ENCODE measurements around the gene KRT72. TPM values are rescaled to one million over a fixed set of nuclear protein-coding genes. Genes with fewer than 3 reads are reported as not detected.
A peak's percentile ranks its signal among the peaks of the same experiment; 100 is the strongest.

The KRT72 gene
- total RNA-seq, 1 donor from 2014 or later, result not detected

GRCh38 chr12:52630599-52631200 lies 29.4 kb upstream of the KRT72 start:
- no peak for DNase-seq (ENCODE audit: low read depth)

DNA sequence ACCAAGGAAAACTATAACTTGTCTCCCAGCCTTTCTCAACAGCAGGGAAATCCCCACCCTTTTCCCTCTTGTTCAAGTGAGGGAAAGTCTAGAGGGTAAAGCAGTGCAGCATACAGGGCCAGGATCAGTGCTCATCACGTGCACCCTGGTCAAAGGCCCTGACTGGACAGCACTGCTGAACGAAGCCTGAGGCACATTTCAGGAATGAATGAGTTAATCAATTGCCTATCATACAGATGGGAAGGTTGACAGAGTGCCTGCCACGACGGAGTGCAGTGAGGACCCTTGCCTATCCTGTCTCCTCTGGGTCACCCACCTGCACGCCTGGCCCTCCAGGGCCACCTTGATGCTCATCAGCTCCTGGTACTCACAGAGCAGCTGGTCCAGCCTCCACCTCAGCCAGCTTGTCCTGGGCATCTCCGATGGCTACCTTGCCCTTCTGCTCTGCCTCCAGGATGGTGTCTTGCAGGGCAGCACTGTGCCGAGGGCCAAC lies 28.8 kb upstream of the KRT72 start:
- no peak for DNase-seq (ENCODE audit: low read depth)

DNA sequence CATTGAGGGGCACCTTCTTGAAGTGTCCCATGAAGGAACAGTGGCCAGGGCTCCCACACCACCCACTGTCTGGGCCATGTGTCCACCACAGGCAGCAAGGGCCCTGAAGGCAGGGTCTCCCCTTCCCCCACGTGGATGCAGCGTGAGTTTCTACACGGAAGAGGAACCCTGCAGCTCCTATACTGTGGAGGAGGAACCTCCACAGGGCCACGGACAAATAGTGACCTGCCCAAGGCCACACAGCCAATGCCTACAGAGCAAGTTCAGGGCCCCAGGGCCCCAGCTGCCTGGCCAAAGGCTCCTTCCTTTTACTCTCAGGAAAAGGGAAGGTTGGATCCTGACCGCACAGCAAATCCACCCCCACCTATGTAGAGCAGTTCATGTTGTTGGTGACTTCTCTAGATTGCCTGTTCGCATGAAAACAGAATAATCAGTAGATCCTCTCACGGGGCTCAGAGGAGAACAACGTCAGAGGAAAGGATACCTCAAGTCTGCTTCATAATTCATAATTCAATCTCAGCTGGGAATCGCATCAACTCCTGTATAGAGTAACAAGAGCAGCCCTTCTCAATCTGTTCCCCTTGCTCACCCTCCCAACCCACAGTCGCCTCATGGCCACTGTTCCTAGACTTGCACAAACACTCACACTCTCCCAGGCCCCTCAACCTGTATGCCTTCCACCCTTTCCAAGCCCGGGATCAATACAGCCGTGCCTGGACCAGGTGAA lies 28.2 kb upstream of the KRT72 start:
- DNase-seq (ENCODE audit: low read depth), result no peak

DNA sequence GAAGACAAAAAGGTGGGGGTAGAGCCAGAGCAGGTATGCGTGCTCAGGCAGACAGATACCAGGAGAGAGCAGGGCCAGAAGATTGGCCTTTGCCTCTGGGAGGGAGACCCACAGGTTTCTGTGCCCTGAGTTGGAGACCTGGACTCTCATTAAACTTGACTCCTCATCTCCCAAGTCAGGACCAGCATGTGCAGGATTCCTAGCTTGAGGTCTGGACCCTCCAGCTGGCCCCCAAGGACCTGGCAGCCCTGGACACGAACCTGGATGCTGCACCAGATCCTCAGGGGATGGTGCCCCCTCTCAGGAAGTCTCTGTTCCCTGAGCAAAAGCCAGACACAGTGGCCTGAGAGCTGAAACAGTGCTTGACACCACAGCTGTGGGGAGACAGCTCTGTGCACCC lies 27.6 kb upstream of the KRT72 start:
- no peak for DNase-seq (ENCODE audit: low read depth)

DNA sequence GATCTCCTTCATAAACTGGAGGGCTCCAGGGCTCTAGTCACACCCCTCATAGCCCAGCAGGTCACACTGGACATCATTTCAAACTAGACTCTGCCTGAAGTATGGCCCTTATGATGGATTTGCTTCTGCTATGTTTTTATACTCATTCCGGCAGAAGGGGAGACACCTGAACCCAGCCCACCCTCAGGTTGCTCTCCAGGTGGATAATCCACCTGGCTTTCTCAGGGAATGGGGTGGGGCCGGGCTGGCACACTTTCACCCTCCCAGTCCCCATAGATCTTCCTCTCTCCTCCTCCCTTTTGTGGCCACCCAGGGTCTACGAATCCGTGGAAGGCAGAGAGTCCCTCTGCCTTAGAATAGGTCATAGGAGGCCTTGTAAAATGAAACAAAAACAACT lies 26.8 kb upstream of the KRT72 start:
- DNase-seq (ENCODE audit: low read depth), result no peak

DNA sequence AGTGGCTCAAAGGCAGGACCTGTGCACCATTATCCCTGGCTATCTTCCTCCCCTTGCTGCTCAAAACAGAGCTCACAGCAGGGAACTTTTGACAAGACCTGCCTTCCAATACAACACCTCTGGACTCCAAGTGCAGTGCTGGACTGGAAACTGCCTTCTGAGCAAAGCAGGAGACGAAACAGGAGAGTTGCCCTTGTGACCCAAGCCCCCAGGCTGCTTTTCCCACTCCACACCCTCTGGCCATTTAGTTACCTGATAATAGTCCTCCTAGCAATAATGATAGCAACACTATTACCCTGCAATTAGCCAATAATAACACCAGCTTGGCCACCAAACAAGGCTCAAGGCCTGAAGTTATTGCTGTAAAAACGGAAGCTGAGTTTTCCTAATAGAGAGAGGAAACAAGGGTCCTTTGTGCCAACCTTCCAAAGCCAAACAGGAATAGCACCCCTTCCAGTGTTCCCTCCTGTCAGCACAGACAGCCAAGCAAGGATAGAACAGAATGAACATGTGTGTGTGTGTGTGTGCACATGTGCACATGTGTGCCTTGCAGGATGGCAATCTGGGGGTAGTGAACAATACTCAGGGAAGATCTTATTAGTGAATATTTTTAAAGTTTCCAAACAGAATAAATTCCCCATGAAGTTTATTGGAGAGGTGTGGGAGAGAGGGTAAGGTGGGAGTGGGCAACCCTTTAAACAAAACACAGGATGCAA lies 26.3 kb upstream of the KRT72 start:
- no peak for DNase-seq (ENCODE audit: low read depth)

- peak; percentile 9 for DNase-seq (ENCODE audit: low read depth)
These were observed 21.1 kb upstream of the KRT72 start for GRCh38 chr12:52622349-52622748.

DNA sequence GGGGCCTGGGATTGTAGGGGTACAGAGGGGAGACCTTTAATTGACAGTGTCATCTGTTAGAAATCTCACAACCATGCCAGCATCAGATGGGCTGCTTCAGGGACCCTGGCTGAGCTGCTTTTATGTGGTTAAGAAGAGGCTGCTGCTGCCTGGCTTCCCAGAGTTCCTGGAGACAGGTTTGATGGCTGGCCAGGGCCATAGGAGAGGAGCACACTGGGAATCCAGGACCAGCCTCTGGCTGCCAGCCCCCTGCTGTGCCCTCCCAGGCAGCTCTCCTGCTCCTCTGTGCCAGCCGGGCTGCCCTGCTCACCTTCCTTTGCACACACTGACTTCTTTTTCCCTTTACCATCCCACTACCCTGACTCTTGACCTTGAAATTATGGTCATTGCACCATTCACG lies 17.6 kb upstream of the KRT72 start:
- no peak for DNase-seq (ENCODE audit: low read depth)

DNA sequence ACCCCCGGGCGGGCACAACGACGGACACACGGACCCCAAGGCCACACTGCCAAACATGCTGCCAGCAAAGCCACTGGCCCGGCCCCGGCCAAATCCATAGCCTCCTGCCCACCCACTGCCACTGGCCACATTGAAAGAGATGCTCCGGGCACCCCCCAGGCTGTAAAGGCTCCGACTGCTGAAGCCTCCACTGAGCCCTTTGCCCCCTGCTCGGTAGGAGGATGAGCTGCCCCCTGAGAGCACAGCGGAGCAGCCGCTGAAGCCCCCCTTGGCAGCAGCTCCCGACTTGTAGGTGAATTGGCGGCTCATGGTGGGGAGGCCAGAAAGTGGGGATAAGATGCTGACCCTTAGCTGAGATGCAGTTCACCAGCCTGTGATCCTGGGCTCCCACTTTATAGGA lies 17.0 kb upstream of the KRT72 start, which contains the start of gene KRT73:
TSS of gene KRT73 (minus strand) at position 344 of the 400 bp plus-strand sequence. CDS start at position 309, 35 bp downstream.
- DNase-seq (ENCODE audit: low read depth), result no peak

- DNase-seq (ENCODE audit: low read depth), result no peak
These were observed 16.1 kb upstream of the KRT72 start for GRCh38 chr12:52617403-52617785.

DNA sequence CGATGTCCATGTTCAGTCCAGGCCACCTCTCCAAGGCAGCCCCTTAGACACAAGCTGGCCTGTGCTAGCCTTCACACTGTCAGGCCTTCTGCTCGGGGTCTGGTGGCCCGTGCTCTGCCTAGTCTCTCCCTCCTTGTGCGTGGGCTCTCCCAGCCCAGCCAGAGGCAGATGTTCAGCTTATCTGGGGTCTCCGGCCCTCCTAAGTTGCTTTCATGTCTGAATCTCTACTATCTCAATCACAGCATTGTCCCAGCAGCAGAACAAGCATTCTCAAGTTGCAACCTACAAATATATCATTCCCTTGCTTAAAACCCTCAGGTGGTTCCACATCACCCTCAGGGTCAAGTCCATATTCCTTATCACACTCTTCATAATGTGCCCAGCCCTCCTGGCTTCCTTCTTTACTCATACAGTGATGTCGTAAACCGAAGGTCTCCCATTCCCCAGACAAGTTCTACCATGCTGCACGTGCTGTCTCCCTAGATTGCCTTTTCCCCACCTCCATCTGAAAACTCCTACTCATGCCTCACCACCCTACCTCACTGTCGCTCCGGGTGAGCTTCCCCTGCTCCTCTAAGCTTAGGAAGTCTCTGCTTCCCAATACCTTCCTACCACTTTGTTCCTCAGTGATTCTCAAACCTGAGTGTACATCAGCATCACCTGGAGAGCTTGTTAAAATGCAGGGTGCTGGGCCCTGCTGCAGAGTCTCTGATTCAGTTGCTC lies 15.6 kb upstream of the KRT72 start:
- DNase-seq (ENCODE audit: low read depth), result no peak

DNA sequence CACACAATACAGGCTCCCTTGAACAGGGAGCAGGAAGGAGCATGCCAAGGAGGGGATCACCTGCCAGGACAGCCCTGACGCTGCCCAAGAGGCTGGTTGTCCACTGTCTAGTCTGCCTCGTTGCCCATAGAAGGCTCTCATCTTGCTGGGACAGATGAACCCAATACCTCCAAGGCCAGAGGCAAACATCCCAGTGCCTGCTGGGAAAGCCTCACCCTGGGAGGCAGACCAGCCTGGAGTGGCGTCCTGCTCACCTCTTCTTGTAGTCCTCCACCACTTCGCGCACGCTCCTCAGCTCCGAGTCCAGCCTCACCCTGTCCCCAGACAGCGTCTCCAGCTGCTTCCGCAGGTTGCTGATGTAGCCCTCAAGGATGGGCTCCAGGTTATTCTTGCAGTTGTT lies 14.6 kb upstream of the KRT72 start:
- no peak for DNase-seq (ENCODE audit: low read depth)

- DNase-seq (ENCODE audit: low read depth), result no peak
These were observed 14.1 kb upstream of the KRT72 start for GRCh38 chr12:52615208-52615868.

DNA sequence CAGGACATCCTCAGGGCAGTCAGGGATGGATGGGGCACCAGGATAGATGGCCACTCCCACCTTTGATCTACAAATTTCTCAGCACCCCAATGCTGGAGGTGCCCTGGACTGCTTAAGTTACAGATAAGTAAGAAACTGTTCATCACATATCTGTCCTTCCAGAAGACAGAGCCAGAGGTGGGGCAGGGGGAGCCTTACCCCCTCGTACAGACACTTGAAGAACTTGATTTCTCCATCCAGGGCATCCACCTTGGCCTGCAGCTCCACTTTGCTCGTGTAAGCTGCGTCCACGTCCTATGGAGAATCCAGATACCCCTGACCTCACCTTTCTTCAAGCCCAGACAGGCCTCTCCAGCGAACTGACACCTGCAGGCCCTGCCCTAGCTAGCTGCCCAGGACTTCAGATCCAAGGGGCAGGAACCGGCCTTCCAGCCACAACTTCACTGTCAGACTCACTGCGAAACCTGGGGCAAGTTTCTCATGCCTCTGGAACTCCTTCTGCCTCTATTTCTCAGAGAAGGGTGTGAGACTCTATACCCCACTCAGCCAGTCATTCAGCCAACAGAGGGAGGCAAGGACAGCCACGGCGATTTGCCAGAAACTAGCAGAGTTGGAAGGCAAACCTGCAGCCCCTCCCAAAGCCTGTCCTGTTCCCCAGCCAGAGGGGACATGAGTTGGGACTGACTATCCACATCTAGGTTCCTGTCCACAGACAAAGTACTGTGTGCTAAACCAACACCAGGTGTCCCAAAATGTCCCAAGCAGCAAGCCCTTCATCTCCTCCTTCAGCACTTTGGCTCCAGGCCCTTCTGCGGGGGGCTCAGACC lies 13.3 kb upstream of the KRT72 start:
- DNase-seq (ENCODE audit: low read depth), result no peak

DNA sequence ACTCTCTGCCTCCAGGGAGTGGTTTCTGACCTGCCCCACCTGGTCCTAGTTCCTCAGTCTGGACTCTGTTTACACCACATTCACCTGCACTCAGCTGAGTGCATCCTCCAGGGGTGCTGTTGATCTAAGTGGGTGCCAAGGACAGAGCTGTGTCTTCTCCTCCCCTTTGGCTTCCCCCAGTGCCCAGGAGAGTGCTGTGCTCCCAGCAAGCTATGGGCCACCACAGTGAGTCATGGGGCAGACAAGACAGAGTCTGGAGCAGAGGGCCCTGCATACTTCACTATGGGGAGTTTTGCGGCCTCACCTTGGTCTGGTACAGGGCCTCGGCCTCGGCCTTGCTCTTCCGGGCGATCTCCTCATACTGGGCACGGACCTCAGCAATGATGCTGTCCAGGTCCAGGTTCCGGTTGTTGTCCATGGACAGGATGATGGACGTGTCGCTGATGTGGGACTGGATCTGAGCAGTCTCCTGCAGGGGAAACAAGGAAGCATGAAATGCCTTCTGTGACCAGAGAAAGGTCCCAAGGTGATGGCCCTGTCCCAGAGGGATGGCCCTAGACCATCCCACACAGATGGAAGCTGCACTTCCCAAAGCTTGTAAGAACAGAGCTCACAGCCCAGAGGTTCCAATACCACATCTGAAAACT lies 12.2 kb upstream of the KRT72 start:
- DNase-seq (ENCODE audit: low read depth), result no peak

DNA sequence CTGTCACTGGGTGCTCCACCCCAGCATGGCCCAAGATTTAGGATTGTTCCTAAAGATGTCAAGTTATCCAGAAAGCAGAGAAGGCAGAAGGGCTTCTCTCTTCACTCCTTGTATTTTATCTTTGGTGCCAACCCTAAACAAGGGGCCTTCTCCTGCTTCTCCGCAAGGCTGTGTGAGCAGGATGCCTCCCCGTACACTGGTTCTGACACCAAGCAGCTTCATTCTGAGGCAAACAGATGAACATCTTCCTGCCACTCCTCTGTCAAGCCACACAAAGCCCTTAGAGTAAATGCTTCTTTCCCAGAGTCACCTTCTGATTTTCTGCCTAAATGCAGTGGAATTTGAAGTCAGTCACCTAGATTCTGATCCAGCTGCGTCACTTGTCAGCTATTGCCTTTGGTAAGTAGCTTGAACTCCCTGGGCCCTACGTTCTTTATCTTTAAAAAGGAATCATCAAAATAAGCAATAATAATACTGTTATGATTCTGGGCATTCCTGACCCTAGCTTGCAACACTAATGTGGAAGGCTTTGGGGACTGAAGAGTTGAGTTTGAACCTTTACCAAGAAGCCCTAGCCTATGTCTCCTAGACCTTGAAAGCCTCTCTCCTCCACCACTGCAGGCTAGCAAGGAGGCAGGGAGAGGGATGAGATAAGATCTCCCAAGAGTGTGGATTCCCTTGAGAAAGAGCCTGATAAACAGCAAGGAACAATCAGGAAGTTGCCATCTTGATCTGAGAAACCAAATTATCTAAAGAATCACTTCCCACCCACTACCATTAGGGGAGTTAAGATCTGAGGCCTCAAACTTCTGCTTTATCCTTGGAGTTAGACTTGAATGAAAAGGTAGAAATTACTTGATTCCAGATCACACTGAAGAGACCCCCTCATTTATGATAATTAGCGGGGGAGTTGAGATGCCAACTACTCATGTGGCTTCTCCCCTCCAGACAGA lies 11.4 kb upstream of the KRT72 start:
- DNase-seq (ENCODE audit: low read depth), result no peak

- no peak for DNase-seq (ENCODE audit: low read depth)
These were observed 9.8 kb upstream of the KRT72 start for GRCh38 chr12:52611080-52611468.

DNA sequence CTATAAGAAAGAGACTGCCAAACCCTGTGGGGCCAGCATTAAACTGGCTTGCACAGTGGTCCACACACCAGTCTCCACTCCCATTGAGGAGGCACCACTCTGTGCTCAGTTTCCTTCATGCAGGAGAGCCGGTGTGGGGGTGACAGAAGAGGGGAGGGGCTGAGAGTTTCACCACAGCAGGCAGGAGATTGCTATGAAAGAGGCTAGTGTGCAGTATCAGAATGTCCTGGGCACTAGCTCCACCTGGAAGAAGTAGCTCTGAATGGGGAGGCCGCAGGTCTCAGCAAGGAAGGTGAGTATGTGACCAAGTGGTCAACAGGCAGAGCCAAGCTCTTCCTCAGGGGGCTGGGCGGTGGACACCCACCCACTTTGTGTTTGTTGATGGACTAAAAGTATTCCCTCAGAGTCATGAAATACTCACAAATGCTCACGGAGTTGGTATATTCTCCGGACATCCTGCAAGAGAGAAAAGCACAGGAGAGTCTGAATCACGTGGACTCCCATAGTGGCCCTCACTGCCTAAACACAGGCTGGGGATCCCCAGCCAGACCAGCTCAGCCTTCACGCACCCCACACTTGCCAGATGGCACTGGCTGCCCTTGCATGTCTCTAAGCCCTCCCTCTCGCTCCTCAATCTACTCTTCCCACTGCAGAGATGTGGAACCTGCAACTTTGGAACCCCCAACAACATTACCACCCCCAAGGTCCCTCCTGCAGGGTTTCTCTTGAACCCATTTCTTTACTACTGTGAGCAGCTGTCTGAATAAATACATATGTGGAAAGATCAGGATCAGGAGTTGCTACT lies 7.8 kb upstream of the KRT72 start:
- no peak for DNase-seq (ENCODE audit: low read depth)
